Endodermal cell (in vitro differentiated cells): ENCODE results near the gene ZSCAN26. TPM values are rescaled to one million over a fixed set of nuclear protein-coding genes. Genes with fewer than 3 reads are reported as not detected.

Experiments
- DNase-seq: peaks from one replicate; pipeline ENCODE4 v3.0.0-alpha.2; 2017
- H3K27ac ChIP-seq: 2 replicates; pipeline ENCODE4 v1.5.1; 2013; ENCODE audit warnings: mild to moderate bottlenecking, low read depth, low read length, moderate library complexity
- H3K27me3 ChIP-seq: 2 replicates; pipeline ENCODE4 v1.6.1; 2013; ENCODE audit warnings: mild to moderate bottlenecking, low read length, moderate library complexity; ENCODE audit not compliant: insufficient read depth, control insufficient read depth, poor library complexity, severe bottlenecking
- H3K36me3 ChIP-seq: 2 replicates; pipeline ENCODE4 v1.7.0; 2013; ENCODE audit warnings: mild to moderate bottlenecking, low read length, moderate library complexity; ENCODE audit not compliant: control insufficient read depth, insufficient read depth
- H3K4me1 ChIP-seq: one replicate; pipeline ENCODE4 v1.7.0; 2013; ENCODE audit warnings: low read length; ENCODE audit not compliant: control insufficient read depth, insufficient read depth
- H3K4me3 ChIP-seq: 2 replicates; pipeline ENCODE4 v1.5.1; 2013; ENCODE audit warnings: mild to moderate bottlenecking, low read length, moderate library complexity
- H3K9ac ChIP-seq: 2 replicates; pipeline ENCODE4 v1.6.1; 2013; ENCODE audit warnings: mild to moderate bottlenecking, low read length, moderate library complexity; ENCODE audit not compliant: poor library complexity, severe bottlenecking; ENCODE audit errors: extremely low read depth
- H3K9me3 ChIP-seq: 2 replicates; pipeline ENCODE4 v1.6.1; 2013; ENCODE audit warnings: mild to moderate bottlenecking, low read length, moderate library complexity; ENCODE audit not compliant: control insufficient read depth
- H3K27ac Mint-ChIP-seq: 2 replicates; pipeline ENCODE4 v1.8.0; 2020; ENCODE audit warnings: mixed read lengths
- H3K27me3 Mint-ChIP-seq: 2 replicates; pipeline ENCODE4 v1.8.0; 2021; ENCODE audit warnings: mild to moderate bottlenecking, mixed read lengths; ENCODE audit not compliant: insufficient read depth
- H3K36me3 Mint-ChIP-seq: 2 replicates; pipeline ENCODE4 v1.8.0; 2020; ENCODE audit warnings: low read depth, mixed read lengths
- H3K4me1 Mint-ChIP-seq: 2 replicates; pipeline ENCODE4 v1.8.0; 2020; ENCODE audit warnings: mixed read lengths
- H3K4me3 Mint-ChIP-seq: 2 replicates; pipeline ENCODE4 v1.8.0; 2020; ENCODE audit warnings: mild to moderate bottlenecking, moderate library complexity, mixed read lengths
- H3K9me3 Mint-ChIP-seq: 2 replicates; pipeline ENCODE4 v1.8.0; 2020; ENCODE audit warnings: mild to moderate bottlenecking, mixed read lengths
- CTCF ChIP-seq: fragments of 200-600 bp; sonication (generic); conservative IDR thresholded peaks from 2 replicates; pipeline ENCODE4 v1.5.0; 2021; ENCODE audit warnings: antibody characterized with exemption, mild to moderate bottlenecking
- WGBS, 2 experiments: methylation state at CpG; one replicate each; pipeline versions ENCODE4 v1.1.5 to v1.1.7; 2013; ENCODE audit warnings: missing lambda C conversion rate in 2 of 2, mixed read lengths in 1 of 2; ENCODE audit not compliant: insufficient coverage in 1 of 2, insufficient read length in 1 of 2; 5-methylcytosine and 5-hydroxymethylcytosine counted together
- total RNA-seq, 2 donors: library from RNA; stranded (reverse); fragmentation: NEBNext Ultra II Directional in 1 of 2; extraction: Animal tissue kit (Norgen Biotek cat#: 25700) in 1 of 2; gene quantifications; 2 replicates in 1 of 2; 3 replicates in 1 of 2; pipeline ENCODE4 v1.2.1, GENCODE V29; 2021

The ZSCAN26 gene
- total RNA-seq, 2 donors from 2014 or later = 10.9 to 18.9 TPM

GRCh38 chr6:28232785-28233184 is 34.2 kb upstream of the ZSCAN26 start:
- TF ChIP-seq CTCF = no peak
- H3K9me3 ChIP-seq = peaks cover 26% of the 10 kb centered on the region
- peaks cover 54% of the 10 kb centered on the region for H3K9me3 Mint-ChIP-seq
- H3K27ac ChIP-seq = no peak overlapping the region
- peaks cover 13% of the 10 kb centered on the region for H3K4me1 Mint-ChIP-seq
- peaks cover 86% of the 10 kb centered on the region for H3K36me3 Mint-ChIP-seq
- peaks cover 15% of the 10 kb centered on the region for H3K4me1 ChIP-seq
- 93 to 99% methylated on average over 10 to 11 of the region's 11 CpGs for WGBS, 2 experiments
- no peaks in the 10 kb centered on the region for H3K27me3 Mint-ChIP-seq
- no peaks in the 10 kb centered on the region for H3K27me3 ChIP-seq
- no peak overlapping the region for H3K27ac Mint-ChIP-seq
- no peak for DNase-seq
- H3K4me3 ChIP-seq = no peak overlapping the region
- H3K9ac ChIP-seq = no peak overlapping the region
- H3K36me3 ChIP-seq = peaks cover 84% of the 10 kb centered on the region
- H3K4me3 Mint-ChIP-seq = no peak overlapping the region

- Mint-ChIP-seq H3K9me3 (peaks cover 51% of the 10 kb centered on the region), H3K36me3 (peaks cover 67% of the 10 kb centered on the region), H3K4me1 (peaks cover 13% of the 10 kb centered on the region), H3K4me3 (no peak overlapping the region), H3K27me3 (no peaks in the 10 kb centered on the region), H3K27ac (no peak overlapping the region)
- WGBS, 2 experiments = 91 to 96% methylated on average over 2 to 3 of the region's 3 CpGs
- Histone ChIP-seq H3K27ac (no peak overlapping the region), H3K27me3 (no peaks in the 10 kb centered on the region), H3K9ac (no peak overlapping the region), H3K9me3 (peaks cover 33% of the 10 kb centered on the region), H3K4me1 (peaks cover 15% of the 10 kb centered on the region), H3K4me3 (peak overlapping the region; percentile 37), H3K36me3 (peaks cover 70% of the 10 kb centered on the region)
- no peak for TF ChIP-seq CTCF
- DNase-seq = peak; percentile 59
Measured at GRCh38 chr6:28235912-28236452, 31.0 kb upstream of the ZSCAN26 start.

- Mint-ChIP-seq H3K4me1 (peaks cover 13% of the 10 kb centered on the region), H3K36me3 (peaks cover 39% of the 10 kb centered on the region), H3K4me3 (no peak overlapping the region), H3K27ac (no peak overlapping the region), H3K9me3 (peaks cover 15% of the 10 kb centered on the region), H3K27me3 (no peaks in the 10 kb centered on the region)
- Histone ChIP-seq H3K9ac (no peak overlapping the region), H3K36me3 (peaks cover 46% of the 10 kb centered on the region), H3K27ac (no peak overlapping the region), H3K4me3 (no peak overlapping the region), H3K27me3 (no peaks in the 10 kb centered on the region), H3K4me1 (peaks cover 14% of the 10 kb centered on the region), H3K9me3 (peaks cover 13% of the 10 kb centered on the region)
- no peak for TF ChIP-seq CTCF
- DNase-seq = no peak
- 100% methylated on average over 1 of the region's 1 CpG for WGBS, 2 experiments
Measured at GRCh38 chr6:28239636-28240035, 27.3 kb upstream of the ZSCAN26 start.
